Germinal center (tissue), 1 donor: Measurements from ENCODE around the gene DDX59.

Experiments used
- DNase-seq: peaks from one replicate; pipeline ENCODE4 v3.0.0; 2012; ENCODE audit warnings: mixed read lengths, low spot score

DDX59 gene

DNA sequence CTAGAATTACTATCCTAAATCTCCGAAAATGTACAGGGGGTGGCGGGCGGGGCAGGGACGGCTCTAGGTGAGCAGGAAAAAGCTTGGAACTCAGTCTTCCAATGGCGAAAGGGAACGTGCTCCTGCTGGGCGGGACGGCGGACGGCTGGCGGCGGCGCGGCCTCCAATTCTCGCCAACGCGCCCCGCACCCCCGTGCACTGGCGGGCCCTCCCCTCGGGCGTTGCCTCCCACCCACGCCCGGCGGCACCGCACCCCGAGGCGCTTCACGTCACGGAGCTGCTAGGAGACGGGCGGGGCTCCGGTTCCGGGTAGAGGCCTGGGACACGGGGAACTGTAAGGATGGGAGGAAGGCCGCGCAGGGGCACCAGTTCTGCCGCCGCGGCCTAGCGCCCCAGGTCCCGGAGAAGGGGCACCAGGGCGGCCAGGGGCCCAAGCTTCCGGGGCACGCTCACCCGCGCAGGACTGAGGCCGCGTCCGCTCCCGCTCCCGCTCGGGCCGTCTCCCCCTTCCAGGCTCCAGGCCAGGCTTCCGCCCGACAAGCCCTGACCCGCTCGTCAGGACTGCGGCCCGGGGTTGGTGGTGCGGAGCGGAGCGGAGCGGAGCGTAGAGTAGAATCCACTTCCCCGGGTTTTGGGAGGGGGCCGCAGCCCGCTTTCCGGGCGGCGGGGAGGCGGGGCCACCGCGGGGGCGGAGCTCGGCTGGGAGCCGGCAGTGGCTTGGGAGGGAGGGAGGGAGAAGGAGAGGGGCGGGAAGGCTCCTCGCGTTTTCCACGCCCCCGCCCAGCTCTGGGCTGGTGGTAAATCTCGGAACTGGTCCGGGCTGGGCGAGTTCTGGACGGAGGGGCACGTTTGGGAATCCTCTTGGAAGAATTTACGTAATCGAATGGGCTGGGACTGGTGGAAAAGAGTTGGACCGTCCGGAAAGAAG is at the start of gene DDX59:
Gene DDX59 (minus strand): TSS at position 594 of the 928 bp plus-strand sequence. CDS start 3,167 bp downstream, outside the sequence.
- DNase-seq = peak; percentile 96

DNA sequence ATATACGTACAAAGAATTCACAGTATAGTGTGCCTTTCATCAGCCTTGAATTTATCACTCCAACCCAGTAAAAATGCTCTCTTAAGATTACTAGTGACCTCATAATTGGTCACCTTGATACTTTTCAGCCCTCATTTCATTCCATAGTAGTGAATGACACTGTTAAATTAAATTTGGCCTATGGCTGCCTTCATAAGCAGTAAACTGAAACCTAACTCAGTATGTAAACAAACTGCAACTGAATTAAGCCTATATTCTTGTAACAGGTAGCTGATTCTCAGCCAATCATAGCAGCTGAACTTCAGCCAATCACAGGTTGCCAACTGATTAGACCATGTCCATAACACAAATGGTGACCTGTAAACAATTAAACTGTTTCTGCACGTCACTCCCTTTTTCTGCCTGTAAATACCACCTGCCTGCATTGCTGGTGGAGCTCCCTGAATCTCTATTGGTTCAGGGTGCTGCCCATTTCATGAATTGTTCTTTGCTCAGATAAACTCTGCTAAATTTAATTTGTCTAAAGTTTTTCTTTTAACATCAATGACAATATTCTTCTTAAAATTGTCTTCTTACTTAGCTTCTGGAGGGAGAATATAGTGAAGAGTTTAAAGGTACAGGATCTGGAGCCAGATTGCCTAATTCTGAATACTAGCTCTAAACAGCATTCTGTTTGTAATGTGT is 44.9 kb upstream of the DDX59 start:
- DNase-seq = no peak

DNA sequence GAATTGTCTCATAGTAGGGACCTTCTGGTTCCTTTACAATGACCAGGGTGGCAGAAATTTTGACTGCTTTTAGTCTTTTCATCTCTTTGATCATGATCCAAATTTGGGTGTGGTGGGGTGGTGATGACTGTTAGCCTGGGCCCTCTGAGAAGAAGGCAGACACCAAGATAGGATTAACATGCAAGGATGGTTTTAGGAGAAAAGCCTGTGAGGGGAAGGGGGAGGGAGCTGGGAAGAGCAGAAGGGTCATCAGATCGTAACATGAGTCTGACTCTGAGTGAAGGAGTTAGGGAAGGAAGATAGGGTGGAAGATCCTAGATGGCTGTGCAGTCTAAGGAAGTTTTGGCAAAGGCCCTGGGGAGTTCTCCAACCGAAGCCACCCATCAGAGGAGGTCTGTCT is 40.5 kb upstream of the DDX59 start:
- DNase-seq = no peak

DNA sequence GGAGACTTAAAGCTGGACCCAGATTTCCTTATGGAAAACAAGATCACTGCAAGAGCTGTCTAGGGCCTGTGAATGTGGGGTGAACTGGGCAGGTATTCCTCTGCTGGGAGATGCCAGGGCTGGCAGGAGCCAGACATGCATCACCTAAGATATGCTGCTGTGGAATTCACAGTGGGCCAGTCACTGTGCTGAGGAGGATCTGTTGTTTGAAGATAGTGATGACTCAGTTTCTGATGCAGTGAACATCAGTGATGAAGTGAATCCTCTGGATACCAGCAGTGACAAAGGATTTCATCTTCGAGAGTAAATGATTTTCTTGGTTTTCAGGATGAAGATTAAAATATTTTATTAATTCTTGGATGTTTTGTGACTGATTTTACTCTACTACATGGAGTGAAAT is 39.1 kb upstream of the DDX59 start:
- DNase-seq = no peak

DNA sequence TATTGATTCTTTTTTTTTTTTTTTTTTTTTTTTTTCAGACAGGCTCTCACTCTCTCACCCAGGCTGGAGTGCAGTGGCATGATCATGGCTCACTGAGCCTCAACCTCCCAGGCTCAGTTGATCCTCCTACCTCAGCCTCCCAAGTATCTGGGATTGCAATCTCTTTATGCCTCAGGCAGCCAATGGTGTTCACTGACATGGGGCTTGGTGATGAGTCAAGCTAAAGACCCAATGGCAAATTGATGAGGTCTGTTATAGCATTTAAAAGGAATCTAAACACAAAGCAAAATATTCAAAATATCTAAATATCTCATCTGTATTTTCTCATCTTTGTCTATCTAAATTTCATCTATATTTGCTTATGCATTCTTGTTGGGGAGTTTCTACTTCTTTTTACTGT is 38.5 kb upstream of the DDX59 start:
- DNase-seq = no peak

DNA sequence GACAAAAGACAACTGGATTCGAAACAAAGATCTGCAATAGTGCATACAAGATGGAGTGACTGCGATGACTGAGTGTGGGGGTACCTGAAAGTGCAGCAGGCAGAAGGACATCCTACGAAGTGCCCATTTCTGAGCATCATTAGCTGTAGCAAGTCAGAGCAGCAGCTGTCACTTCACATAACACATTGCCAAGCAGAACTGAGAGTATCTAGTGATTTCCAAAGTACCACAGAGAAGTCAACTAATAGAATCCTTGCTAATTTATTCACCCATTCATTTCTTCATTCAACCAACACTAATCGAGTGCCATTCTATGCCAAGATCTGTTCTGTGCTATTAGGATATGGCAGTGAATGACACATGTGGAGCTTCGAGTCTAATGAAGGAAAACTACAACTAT is 37.4 kb upstream of the DDX59 start:
- no peak for DNase-seq

DNA sequence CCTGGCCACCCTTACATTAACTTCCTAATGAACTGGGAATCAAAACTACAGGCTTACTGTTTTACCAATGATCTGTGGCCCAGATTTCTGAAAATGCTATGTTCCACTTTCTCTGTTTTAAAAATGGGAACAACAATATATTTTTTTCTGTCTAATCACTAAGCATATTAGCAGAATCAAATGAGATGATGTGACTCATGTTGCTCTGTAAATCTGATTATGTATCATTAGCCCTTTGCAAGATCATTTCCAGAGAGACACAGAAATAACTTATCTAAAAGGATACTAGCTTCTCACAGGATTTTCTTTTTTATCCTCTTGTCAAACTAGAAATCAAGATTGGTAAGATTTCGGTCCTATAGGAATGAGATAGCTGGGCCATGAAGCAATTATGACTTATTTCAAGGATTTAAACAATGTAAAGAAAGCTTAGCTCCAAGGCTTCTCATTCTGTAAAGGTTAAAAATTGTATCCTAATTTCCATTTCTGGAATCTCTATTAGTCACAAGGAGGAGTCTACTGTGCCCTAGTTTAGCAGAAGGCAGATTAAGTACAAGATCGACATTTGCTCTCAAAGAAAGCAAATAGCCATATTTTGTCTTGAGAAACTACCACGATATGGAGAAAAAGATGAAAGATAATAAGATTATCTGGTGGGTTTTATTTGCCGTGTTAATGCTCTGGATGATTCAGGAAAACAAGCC is 36.6 kb upstream of the DDX59 start:
- no peak for DNase-seq

DNA sequence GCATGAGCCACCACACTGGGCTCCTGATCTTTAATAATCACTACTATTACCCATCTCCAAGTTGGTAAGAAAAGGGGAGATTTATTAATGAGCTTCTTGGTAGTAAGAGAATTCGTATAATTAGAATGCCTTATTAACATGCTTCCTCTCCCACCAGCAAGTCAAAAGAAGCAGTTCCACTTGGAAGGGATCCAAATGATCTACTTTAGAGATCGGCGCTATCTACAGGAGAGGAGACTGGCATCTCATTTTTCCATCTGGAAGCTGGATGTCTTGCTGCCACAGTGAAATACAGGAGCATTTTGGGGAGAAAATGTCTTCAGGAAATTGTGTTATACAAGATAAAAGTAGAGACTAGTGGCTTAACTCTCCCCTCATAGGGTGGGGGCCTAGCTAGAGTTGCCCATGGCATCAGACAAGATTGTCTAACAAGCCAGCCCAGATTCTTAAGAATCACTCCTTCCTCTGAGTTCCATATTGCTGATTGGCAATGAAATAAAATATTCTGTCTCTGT is 35.3 kb upstream of the DDX59 start:
- no peak for DNase-seq

DNA sequence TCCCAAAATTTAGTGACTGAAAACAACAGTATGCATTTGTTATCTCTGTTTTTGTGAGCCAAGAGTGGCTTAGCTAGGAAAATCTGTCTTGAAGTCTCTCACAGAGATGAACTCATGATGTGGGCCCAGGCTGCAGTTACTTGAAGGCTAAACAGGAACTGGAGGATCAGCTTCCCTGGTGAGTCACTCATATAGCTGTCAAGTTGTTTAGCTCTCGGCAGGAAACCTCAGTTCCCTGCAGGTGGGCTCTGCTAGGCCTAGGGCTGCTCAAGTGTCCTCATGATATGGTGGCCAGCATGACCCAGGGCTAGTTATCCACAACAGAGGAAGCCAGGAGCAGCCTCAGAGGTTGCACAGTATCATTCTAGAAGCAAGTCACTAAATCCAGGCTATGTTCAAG is 30.2 kb upstream of the DDX59 start:
- DNase-seq = no peak

DNA sequence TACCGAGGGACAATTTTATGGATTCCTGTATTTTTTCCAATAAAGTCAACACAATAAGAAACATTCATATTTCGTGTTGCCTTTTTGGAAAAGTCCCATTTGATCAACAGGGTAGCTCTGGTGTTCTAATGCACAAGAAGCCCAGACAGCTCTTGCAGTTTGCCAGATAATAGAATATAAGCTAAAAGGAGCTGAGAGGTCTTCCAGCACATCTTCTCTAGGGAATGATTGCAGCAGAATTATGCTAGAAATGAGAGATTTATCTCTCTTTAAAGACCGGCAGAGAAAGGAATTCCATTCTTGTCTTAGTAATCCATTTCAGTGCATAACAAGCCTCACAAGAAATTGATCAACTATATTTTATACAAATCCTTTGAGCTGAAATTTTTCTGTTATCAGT is 25.0 kb upstream of the DDX59 start:
- no peak for DNase-seq

DNA sequence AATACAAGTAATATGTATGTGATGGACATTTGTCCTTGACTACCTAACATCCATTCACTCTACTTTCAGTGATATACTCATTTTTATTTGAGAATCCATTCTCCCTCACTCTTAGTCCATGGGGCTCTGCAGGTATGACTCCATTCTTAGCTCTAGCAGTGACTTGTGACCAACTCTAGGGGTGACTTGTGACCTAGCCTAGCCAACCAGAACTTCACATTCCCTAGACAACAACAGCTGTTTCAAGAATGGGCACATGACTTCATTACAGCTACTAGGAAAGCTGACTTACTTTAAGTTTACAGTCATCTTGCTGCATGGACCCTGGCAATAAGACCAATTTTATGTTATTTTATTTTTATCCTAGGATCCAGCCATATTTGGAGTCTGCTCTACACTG is 23.6 kb upstream of the DDX59 start:
- DNase-seq = no peak

DNA sequence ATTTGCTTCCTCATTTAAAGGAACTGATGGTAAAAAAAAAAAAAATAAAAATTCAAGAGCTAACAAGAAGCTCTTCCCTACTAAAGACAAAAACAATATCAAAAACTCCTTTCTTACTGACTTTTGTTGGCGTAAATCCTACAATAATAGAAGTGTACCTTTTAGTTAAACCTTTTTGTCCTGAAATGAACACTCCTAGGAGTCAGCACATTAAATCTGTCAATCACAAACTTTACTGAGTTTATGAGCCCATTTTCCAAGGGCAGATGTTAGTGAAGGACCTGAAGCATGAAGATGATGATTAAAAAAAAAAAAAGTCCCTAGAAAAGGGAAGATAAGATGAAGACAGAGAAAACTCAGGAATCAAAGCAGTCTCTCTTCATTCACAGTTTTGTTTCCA is 22.6 kb upstream of the DDX59 start:
- DNase-seq = no peak

DNA sequence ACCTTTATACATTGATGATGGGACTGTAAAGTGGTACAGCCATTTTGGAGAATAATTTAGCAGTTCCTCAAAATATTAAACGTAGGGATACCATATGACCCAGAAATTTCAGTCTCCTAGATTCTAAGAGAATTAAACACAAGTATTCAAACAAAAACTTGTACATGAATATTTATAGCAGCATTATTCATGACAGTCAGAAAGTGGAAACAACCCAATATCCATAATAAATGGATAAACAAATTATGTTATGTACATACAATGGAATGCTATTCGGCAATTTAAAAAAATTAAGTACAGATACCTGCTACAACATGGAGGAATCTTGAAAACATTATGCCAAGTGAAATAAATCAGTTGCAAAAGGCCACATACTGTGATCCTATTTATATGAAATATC is 16.9 kb upstream of the DDX59 start:
- no peak for DNase-seq

DNA sequence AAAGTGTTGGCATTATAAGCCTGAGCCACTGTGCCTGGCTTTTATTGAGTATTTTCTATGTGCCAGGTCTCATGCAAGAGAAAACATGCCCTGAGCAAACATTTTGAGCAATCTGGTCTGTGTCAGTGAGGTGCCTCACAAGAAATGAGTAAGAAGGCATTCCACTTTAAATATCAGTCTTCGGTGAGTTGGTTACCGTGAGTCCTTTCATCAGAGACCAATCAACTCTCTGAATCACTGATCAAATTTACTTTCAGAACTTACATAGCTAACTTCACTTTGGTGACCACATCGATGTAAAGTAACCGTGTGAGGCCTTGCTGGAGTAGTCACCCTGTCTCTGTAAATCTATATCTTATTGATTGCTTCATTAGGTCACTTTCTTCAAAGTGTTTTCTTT is 14.3 kb upstream of the DDX59 start:
- no peak for DNase-seq

DNA sequence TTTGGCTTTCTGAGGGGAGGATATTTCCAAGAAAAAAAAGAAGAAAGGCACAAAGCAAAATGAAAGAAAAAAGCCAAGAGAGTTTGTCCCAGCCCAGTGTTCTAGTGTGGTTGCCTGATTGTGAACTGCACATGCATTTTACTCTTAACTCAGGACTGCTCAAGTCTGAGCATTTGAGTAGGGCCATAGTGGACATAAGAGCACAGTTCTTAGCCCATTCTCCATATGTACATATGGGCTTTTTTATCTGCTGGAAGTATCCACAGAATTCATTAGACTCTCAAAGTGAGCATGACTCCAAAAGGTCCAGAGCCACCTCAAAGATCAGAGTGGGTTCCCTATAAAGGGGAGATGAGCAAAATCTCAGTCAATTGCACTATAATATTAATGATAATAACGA is 13.6 kb upstream of the DDX59 start:
- no peak for DNase-seq

DNA sequence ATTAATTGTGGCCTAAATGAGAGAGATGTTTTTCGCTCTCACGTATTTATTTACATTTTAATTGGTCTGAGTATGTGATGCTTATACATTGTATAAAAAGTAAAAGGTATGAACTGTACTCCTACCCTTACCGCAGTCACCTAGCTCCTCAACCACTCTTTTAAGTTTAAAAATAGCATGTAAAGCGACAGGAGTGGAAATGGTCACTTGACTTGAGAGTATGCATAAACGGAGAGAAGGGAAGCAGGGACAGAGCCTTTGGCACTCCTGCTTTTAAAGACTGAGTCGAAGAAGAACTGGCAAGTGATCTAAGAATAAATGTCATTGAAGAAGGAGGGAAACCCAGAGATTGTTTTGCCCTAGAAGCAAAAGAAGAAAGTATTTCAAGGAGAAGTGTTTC is 11.5 kb upstream of the DDX59 start:
- DNase-seq = no peak

DNA sequence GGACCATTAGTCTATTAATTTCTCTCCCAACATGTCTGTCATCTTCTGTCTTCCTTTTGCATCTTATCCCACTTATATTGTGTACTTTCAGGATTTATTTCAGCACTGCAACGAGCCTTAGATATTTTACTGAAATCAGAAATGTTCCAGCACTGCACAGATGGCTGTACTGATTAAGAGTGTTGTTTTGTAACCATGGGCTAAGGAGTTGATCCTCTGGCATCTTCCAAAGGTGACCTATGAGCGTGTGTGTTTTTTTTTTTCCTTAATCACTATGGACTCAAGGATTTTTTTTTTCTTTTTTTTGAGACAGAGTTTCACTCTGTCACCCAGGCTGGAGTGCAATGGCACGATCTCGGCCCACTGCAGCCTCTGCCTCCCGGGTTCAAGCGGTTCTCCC is 7.1 kb upstream of the DDX59 start:
- no peak for DNase-seq

DNA sequence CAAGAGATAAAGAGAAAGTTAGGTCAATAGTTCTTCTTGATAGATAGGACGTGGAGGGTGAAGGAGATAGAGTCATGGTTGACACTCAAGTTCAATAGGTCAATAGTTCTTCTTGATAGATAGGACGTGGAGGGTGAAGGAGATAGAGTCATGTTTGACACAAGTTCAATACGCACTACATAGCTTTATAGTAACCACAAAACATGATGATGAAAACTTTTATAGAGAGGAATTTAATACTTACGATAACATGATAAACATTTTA is 5.8 kb upstream of the DDX59 start:
- no peak for DNase-seq

DNA sequence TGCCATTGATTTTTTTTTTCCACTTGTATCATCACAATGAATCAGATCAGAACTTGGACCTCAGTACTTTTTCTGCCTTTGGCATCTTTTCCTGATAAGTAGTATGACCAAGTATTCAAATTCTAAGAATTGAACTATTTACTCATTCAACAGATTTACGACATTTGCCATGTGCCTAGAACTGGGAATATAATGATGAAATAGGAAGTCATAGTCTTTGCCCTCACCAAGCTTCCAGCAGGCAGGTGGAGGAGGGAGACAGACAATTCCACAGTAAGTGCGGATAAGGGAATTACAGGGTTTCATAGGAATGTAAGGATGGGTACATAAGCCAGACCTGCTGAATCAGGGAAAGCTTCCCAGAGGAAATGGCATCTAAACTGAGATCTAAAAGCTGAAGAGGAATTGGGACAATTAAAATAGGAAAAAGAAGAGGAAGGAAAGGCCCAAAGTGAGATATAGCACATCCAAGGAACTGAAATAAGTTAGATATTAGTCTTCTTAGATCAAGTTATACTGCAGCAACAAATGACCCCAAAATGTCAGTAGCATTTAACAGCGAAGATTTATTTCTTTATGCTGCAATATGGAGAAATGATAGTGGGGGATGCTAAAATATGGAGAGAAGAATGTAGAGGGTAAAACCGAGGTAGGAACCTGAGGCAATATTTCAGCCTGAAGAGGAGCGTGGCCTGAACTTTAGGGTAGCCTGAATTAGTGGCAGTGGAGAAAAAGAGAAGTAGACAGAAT is 5.3 kb upstream of the DDX59 start:
- no peak for DNase-seq

DNA sequence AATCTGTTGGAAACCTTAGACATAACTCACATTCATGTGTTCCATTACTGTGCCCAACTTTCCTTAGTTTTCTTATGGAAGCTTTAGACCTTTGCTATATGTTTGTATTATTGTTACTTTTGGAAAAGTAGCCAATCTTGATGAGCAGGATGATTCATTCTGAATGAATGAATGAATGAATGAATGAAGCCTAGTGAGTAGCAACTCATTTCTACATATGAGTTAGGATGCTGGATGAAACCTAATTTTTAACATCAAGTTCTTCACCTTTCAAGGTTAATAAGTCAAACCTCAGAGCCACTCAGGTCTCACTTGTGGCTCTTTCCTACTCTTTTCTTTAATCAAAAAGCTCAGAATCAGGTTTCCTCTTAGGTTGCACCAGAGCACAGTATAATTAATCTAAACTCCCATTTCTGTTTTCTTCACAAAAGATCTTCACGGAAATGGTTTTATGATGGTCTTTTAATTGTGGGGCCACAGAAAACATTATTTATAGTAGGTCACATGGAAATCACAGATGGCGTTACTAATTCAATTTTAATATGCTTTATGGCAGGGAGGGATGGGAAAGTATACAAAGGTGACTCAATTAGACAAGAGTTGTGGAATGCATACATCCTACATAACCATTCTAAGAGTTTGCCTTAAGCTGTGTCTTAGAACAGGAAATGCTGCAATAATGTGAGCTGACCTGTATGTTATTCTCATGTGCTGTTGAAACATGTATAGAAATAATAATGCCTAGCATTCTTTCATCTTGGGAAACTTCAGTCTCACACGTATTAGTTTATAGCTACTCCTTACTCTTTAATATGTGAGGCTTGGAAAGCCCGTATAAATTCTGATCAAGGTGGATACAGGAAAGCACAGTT is 4.5 kb upstream of the DDX59 start:
- DNase-seq = no peak

DNA sequence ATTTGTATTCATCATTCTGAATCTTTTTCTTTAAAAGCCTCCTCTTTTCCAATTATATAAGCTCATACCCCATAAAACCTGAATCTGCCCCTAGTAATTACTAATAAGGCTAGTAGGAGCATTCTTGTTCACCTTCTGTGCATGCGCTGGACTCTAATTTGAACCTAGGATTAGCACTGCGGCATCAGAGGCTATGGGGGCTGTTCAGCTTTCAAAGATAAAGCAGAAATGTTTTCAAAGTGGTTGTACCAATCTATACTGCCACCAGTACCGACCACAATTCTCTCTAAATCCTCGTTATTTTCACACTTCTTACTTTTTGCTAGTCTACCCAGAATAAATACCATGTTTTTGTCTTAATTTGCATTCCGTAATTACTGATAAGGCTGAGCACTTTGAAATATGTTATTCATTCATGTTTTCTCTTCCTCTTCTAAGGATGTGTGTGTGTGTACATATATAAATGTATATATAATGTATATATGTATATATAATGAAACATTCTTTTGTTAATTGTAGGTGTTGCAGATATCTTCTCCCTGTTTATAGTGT is 1.6 kb upstream of the DDX59 start:
- DNase-seq = no peak
